Stomach (tissue), 9 donors: ENCODE measurements around the gene FBXL15. TPM values are rescaled to one million over a fixed set of nuclear protein-coding genes. Genes with fewer than 3 reads are reported as not detected.

Experiments
- DNase-seq, 2 donors: peaks; one replicate each; pipeline versions ENCODE4 v3.0.0 to v3.0.0-alpha.2; 2013 to 2019
- H3K27ac ChIP-seq, 5 donors: fragments of 200-600 bp in 4 of 5; sonication (generic) in 4 of 5; one replicate each; pipeline ENCODE4 v1.5.1; 2013 to 2019; ENCODE audit warnings: mild to moderate bottlenecking in 1 of 5, moderate library complexity in 1 of 5
- H3K27me3 ChIP-seq, 3 donors: fragments of 200-600 bp; sonication (generic); one replicate each; pipeline ENCODE4 v1.5.1; 2017 to 2019; ENCODE audit warnings: mixed run types in 1 of 3
- H3K36me3 ChIP-seq, 4 donors: fragments of 200-600 bp; sonication (generic); 1 replicate in 3 of 4; 2 replicates in 1 of 4; pipeline ENCODE4 v1.5.1; 2016 to 2019
- H3K4me1 ChIP-seq, 4 donors: fragments of 200-600 bp; sonication (generic); one replicate each; pipeline ENCODE4 v1.5.1; 2016 to 2019
- H3K4me3 ChIP-seq, 4 donors: fragments of 200-600 bp; sonication (generic) in 3 of 4; one replicate each; pipeline ENCODE4 v1.5.1; 2016 to 2019; ENCODE audit warnings: mild to moderate bottlenecking in 1 of 4
- H3K9me3 ChIP-seq, 4 donors: fragments of 200-600 bp; sonication (generic); one replicate each; pipeline ENCODE4 v1.5.1; 2016 to 2019
- CTCF ChIP-seq, 7 experiments: fragments of 450-650 bp in 4 of 7; fragments of 200-600 bp in 3 of 7; sonication (generic) in 3 of 7; IDR thresholded peaks; one replicate each; pipeline ENCODE4 v1.5.1; 2016 to 2019; ENCODE audit warnings: antibody characterized with exemption in 7 of 7, control low read depth in 2 of 7, mild to moderate bottlenecking in 1 of 7
- EP300 ChIP-seq: sonication (generic); formaldehyde crosslinking; IDR thresholded peaks from one replicate; pipeline ENCODE4 v1.6.1; 2017; ENCODE audit warnings: antibody characterized with exemption
- POLR2A ChIP-seq, 4 donors: fragments of 450-650 bp; IDR thresholded peaks; one replicate each; pipeline ENCODE4 v1.6.1; 2016; ENCODE audit warnings: antibody characterized with exemption in 4 of 4, control low read depth in 2 of 4, mild to moderate bottlenecking in 1 of 4, moderate library complexity in 1 of 4
- POLR2AphosphoS5 ChIP-seq, 3 donors: sonication (generic); formaldehyde crosslinking; IDR thresholded peaks; one replicate each; pipeline ENCODE4 v1.6.1; 2016; ENCODE audit warnings: antibody characterized with exemption in 3 of 3
- WGBS, 5 donors: extraction: QIAGEN DNeasy Blood & Tissue Kit in 3 of 5; methylation state at CpG; one replicate each; pipeline versions ENCODE4 v1.1.5 to v1.1.7; 2013 to 2018; 5-methylcytosine and 5-hydroxymethylcytosine counted together
- intact Hi-C: fragments of 100-400 bp; cut with DNase I; formaldehyde crosslinking; loops from one replicate; pipeline ENCODE4 v1.15.1; 2023; ENCODE audit warnings: low total_unique reads
- polyA plus RNA-seq, 3 donors: library from polyadenylated mRNA; stranded (reverse); fragments of 200-250 nt; gene quantifications; one replicate each; pipeline ENCODE4 v1.2.3, GENCODE V29; 2013
- total RNA-seq, 5 donors: library from RNA; depleted of rRNA; stranded (reverse); fragments of >200 nt; gene quantifications; one replicate each; pipeline versions ENCODE4 v1.1.0 to v1.2.3, GENCODE V29; 2014 to 2016
- donor health status: healthy with polysubstance abuse.
- donor health status: Bipolar disorder and iron deficiency.
- donor health status: healthy.

FBXL15 gene
- total and polyA plus RNA-seq, 8 donors: 3.5 to 315 (median 19.8) TPM

- no peaks in the 10 kb centered on the region for H3K9me3 ChIP-seq
- no peak overlapping the region for H3K4me3 ChIP-seq
- intact Hi-C loops: no loop called here
- H3K4me1 ChIP-seq: peaks cover 14 to 35% (median 28%) of the 10 kb centered on the region in 4 donors
- no peak for TF ChIP-seq POLR2A (IDR thresholded peaks at IDR 0.05)
- no peak for TF ChIP-seq POLR2AphosphoS5 (IDR thresholded peaks at IDR 0.05)
- no peak for TF ChIP-seq EP300
- no peak for TF ChIP-seq CTCF (IDR thresholded peaks at IDR 0.05)
- H3K36me3 ChIP-seq: no peaks in the 10 kb centered on the region
- H3K27me3 ChIP-seq: peaks cover 24 to 100% (median 92%) of the 10 kb centered on the region in 3 donors
- H3K27ac ChIP-seq: no peak overlapping the region
- DNase-seq: no peak
- WGBS, 5 donors: 78 to 92% (median 87%) methylated on average over 5 to 10 of the region's 10 CpGs
These were observed 8.3 kb upstream of the FBXL15 start for GRCh38 chr10:102412293-102412692.

GRCh38 chr10:102413053-102413705, 7.5 kb upstream of the FBXL15 start:
- Histone ChIP-seq H3K4me1 (peaks cover 14 to 29% (median 27%) of the 10 kb centered on the region in 4 donors), H3K9me3 (no peaks in the 10 kb centered on the region), H3K36me3 (no peaks in the 10 kb centered on the region), H3K4me3 (no peak overlapping the region), H3K27me3 (peaks cover 24 to 100% (median 90%) of the 10 kb centered on the region in 3 donors), H3K27ac (no peak overlapping the region)
- TF ChIP-seq EP300 (no peak), CTCF (IDR thresholded peaks at IDR 0.05) (no peak), POLR2A (IDR thresholded peaks at IDR 0.05) (no peak)
- peak in 1 of 2 donors; percentile 77 for DNase-seq
- intact Hi-C loops: no loop called here
- WGBS, 5 donors: 6 to 13% (median 10%) methylated on average over 5 of the region's 5 CpGs

- H3K4me1 ChIP-seq: peaks cover 16 to 29% (median 24%) of the 10 kb centered on the region in 4 donors
- no peak for TF ChIP-seq POLR2A (IDR thresholded peaks at IDR 0.05)
- TF ChIP-seq EP300: no peak
- TF ChIP-seq POLR2AphosphoS5 (IDR thresholded peaks at IDR 0.05): no peak
- TF ChIP-seq CTCF (IDR thresholded peaks at IDR 0.05): no peak
- 65 to 80% (median 72%) methylated on average over 9 to 16 of the region's 16 CpGs for WGBS, 5 donors
- peaks cover 24 to 100% (median 91%) of the 10 kb centered on the region in 3 donors for H3K27me3 ChIP-seq
- intact Hi-C loops: no loop called here
- no peak for DNase-seq
- no peak overlapping the region for H3K4me3 ChIP-seq
- no peaks in the 10 kb centered on the region for H3K36me3 ChIP-seq
- H3K27ac ChIP-seq: no peak overlapping the region
- H3K9me3 ChIP-seq: no peaks in the 10 kb centered on the region
These were observed 6.7 kb upstream of the FBXL15 start for GRCh38 chr10:102413806-102414561.

GRCh38 chr10:102414749-102415148, 5.9 kb upstream of the FBXL15 start:
- Histone ChIP-seq H3K4me3 (no peak overlapping the region), H3K9me3 (no peaks in the 10 kb centered on the region), H3K27me3 (peaks cover 23 to 99% (median 89%) of the 10 kb centered on the region in 3 donors), H3K4me1 (peaks cover 19 to 30% (median 25%) of the 10 kb centered on the region in 4 donors), H3K27ac (no peak overlapping the region), H3K36me3 (no peaks in the 10 kb centered on the region)
- 40 to 50% (median 45%) methylated on average over 20 of the region's 20 CpGs for WGBS, 5 donors
- TF ChIP-seq CTCF (IDR thresholded peaks at IDR 0.05) (no peak), POLR2A (IDR thresholded peaks at IDR 0.05) (no peak), POLR2AphosphoS5 (IDR thresholded peaks at IDR 0.05) (no peak), EP300 (no peak)
- intact Hi-C loops: no loop called here
- no peak for DNase-seq
